ENCODE results near the gene TMEM179. TPM values are rescaled to one million over a fixed set of nuclear protein-coding genes. Genes with fewer than 3 reads are reported as not detected.

TMEM179 gene
- total RNA-seq, 2 donors from 2014 or later: 1.4 to 6.0 TPM

GRCh38 chr14:104560586-104560945, 44.0 kb downstream of the TMEM179 start:
- Histone ChIP-seq H3K4me3 (no peak overlapping the region), H3K4me1 (replicated peaks) (no peaks in the 10 kb centered on the region), H3K27me3 (replicated peaks; ENCODE audit: insufficient read depth) (peaks cover 9% of the 10 kb centered on the region), H3K36me3 (no peaks in the 10 kb centered on the region), H3K27ac (no peak overlapping the region), H3K9me3 (no peaks in the 10 kb centered on the region)
- intact Hi-C loops (cut with DNase I): no loop called here
- no peak for TF ChIP-seq POLR2A (IDR thresholded peaks at IDR 0.05)
- TF ChIP-seq CTCF (IDR thresholded peaks at IDR 0.05): no peak
- TF ChIP-seq POLR2AphosphoS5 (IDR thresholded peaks at IDR 0.05): no peak
- 87% methylated on average over 3 of the region's 3 CpGs for WGBS
- DNase-seq (ENCODE audit: low spot score): no peak

- DNase-seq (ENCODE audit: low spot score): no peak
- intact Hi-C loops (cut with DNase I): no loop called here
- H3K36me3 ChIP-seq: no peaks in the 10 kb centered on the region
- H3K4me1 ChIP-seq (replicated peaks): no peaks in the 10 kb centered on the region
- no peaks in the 10 kb centered on the region for H3K9me3 ChIP-seq
- no peak overlapping the region for H3K4me3 ChIP-seq
- WGBS: 83% methylated on average over 21 of the region's 21 CpGs
- peaks cover 6% of the 10 kb centered on the region for H3K27me3 ChIP-seq (replicated peaks; ENCODE audit: insufficient read depth)
- TF ChIP-seq POLR2A (IDR thresholded peaks at IDR 0.05): no peak
- no peak for TF ChIP-seq POLR2AphosphoS5 (IDR thresholded peaks at IDR 0.05)
- H3K27ac ChIP-seq: no peak overlapping the region
These were observed 44.6 kb downstream of the TMEM179 start for GRCh38 chr14:104559804-104560585.

GRCh38 chr14:104559028-104559803, 45.4 kb downstream of the TMEM179 start:
- WGBS: 87% methylated on average over 15 of the region's 15 CpGs
- H3K4me1 ChIP-seq (replicated peaks): no peaks in the 10 kb centered on the region
- H3K4me3 ChIP-seq: no peak overlapping the region
- intact Hi-C loops (cut with DNase I): no loop called here
- no peak for DNase-seq (ENCODE audit: low spot score)
- H3K27me3 ChIP-seq (replicated peaks; ENCODE audit: insufficient read depth): peaks cover 3% of the 10 kb centered on the region
- H3K36me3 ChIP-seq: no peaks in the 10 kb centered on the region
- no peaks in the 10 kb centered on the region for H3K9me3 ChIP-seq
- TF ChIP-seq CTCF (IDR thresholded peaks at IDR 0.05): no peak
- no peak for TF ChIP-seq POLR2A (IDR thresholded peaks at IDR 0.05)
- no peak for TF ChIP-seq POLR2AphosphoS5 (IDR thresholded peaks at IDR 0.05)
- H3K27ac ChIP-seq: no peak overlapping the region

- TF ChIP-seq CTCF (IDR thresholded peaks at IDR 0.05) (no peak), POLR2A (IDR thresholded peaks at IDR 0.05) (no peak), POLR2AphosphoS5 (IDR thresholded peaks at IDR 0.05) (no peak)
These were observed 46.1 kb downstream of the TMEM179 start for GRCh38 chr14:104558231-104559027.

GRCh38 chr14:104557766-104558165, 46.8 kb downstream of the TMEM179 start:
- H3K4me3 ChIP-seq: no peak overlapping the region
- TF ChIP-seq CTCF (IDR thresholded peaks at IDR 0.05): no peak
- no peak for TF ChIP-seq POLR2A (IDR thresholded peaks at IDR 0.05)
- no peak for TF ChIP-seq POLR2AphosphoS5 (IDR thresholded peaks at IDR 0.05)
- peaks cover 3% of the 10 kb centered on the region for H3K27me3 ChIP-seq (replicated peaks; ENCODE audit: insufficient read depth)
- intact Hi-C loops (cut with DNase I): no loop called here
- no peaks in the 10 kb centered on the region for H3K36me3 ChIP-seq
- no peaks in the 10 kb centered on the region for H3K9me3 ChIP-seq
- WGBS: 87% methylated on average over 1 of the region's 1 CpG
- H3K4me1 ChIP-seq (replicated peaks): no peaks in the 10 kb centered on the region
- DNase-seq (ENCODE audit: low spot score): no peak
- H3K27ac ChIP-seq: no peak overlapping the region

More at GRCh38 chr14:104558231-104559027, 46.1 kb downstream of the TMEM179 start:
- DNase-seq (ENCODE audit: low spot score): no peak
- H3K27me3 ChIP-seq (replicated peaks; ENCODE audit: insufficient read depth): no peaks in the 10 kb centered on the region
- H3K4me3 ChIP-seq: no peak overlapping the region
- H3K27ac ChIP-seq: no peak overlapping the region
- no peaks in the 10 kb centered on the region for H3K4me1 ChIP-seq (replicated peaks)
- intact Hi-C loops (cut with DNase I): no loop called here
- no peaks in the 10 kb centered on the region for H3K36me3 ChIP-seq
- 86% methylated on average over 12 of the region's 16 CpGs for WGBS
- H3K9me3 ChIP-seq: no peaks in the 10 kb centered on the region
